ENCODE data around the gene EXOC8. TPM values are rescaled to one million over a fixed set of nuclear protein-coding genes. Genes with fewer than 3 reads are reported as not detected.

EXOC8 gene
- total and polyA plus RNA-seq, 9 of the 15 experiments (the other 6 are each of a cell fraction or from before 2014, with no cell fraction given) = 2.1 to 13.6 (median 7.2) TPM

- no peaks in the 10 kb centered on the region; a peak in 1 of 5 replicates for H3K4me1 ChIP-seq (replicated peaks in 1 of 2; ENCODE audit: control insufficient read depth in 2 of 2, insufficient read depth in 2 of 2, low read length in 2 of 2)
- CTCF ChIA-PET (ENCODE audit: low intra/inter-chr PET ratio) = no interaction called here
- no peaks in the 10 kb centered on the region for H4K20me1 ChIP-seq (replicated peaks; ENCODE audit: control insufficient read depth, insufficient read depth, low read length)
- no peaks in the 10 kb centered on the region for H3K36me3 ChIP-seq (ENCODE audit: control insufficient read depth, insufficient read depth, low read length)
- 36% methylated on average over 9 of the region's 9 CpGs for WGBS (ENCODE audit: insufficient coverage, low coverage, missing lambda C conversion rate)
- no peak for FAIRE-seq
- no peak overlapping the region for H3K4me3 ChIP-seq
- no peak overlapping the region for H3K4me2 ChIP-seq (ENCODE audit: insufficient read depth, low read length)
- no TSS peak for BruUV-seq (replicated peaks)
- no peak overlapping the region for H3K27ac ChIP-seq (ENCODE audit: extremely low read depth, low read depth, low read length)
- H3K79me2 ChIP-seq (ENCODE audit: control insufficient read depth, insufficient read depth, low read length) = no peaks in the 10 kb centered on the region
- H3K9me1 ChIP-seq (ENCODE audit: control insufficient read depth, insufficient read depth, low read length) = no peaks in the 10 kb centered on the region
- in situ Hi-C loops (cut with MboI) (no loop called here), intact Hi-C loops (cut with micrococcal nuclease) (no loop called here)
- POLR2A ChIA-PET = interaction anchor here (0.6 to 0.7 kb wide), 2 partner anchors 99 to 307 kb away, joined by 3 read pairs; partner anchors contain the start of gene DISC1
- H3K27me3 ChIP-seq (ENCODE audit: control insufficient read depth in 2 of 2, insufficient read depth in 2 of 2, low read length in 2 of 2) = peaks cover 0 to 5% of the 10 kb centered on the region in 2 experiments; a peak in 2 of 5 replicates
- ATAC-seq = peak; percentile 36; the same call in 2 of the 3 replicates
- H3K9me3 ChIP-seq (replicated peaks; ENCODE audit: control insufficient read depth, insufficient read depth, low read depth, low read length) = no peaks in the 10 kb centered on the region
- peak overlapping the region; percentile 44 for H2AFZ ChIP-seq (ENCODE audit: low read depth, low read length)
- DNase-seq (ENCODE audit: extremely low read depth in 1 of 4, low spot score in 3 of 4) = no peak
- no peak overlapping the region for H3K9ac ChIP-seq (ENCODE audit: insufficient read depth in 1 of 2, low read depth in 2 of 2, low read length in 2 of 2)
- TF ChIP-seq EP300 (IDR thresholded peaks at IDR 0.05; ENCODE audit: low read length) (no peak), HDAC3 (IDR thresholded peaks at IDR 0.05; ENCODE audit: borderline replicate concordance, partially characterized antibody) (no peak), HDAC8 (tag; IDR thresholded peaks at IDR 0.05) (no peak), ZNF24 (IDR thresholded peaks at IDR 0.05) (no peak), TCFL5 (CRISPR knock-in tag; conservative IDR thresholded peaks at IDR 0.05) (no peak), AFF1 (IDR thresholded peaks at IDR 0.05; ENCODE audit: low read depth in 1 of 2, partially characterized antibody in 2 of 2) (no peak), SAFB2 (IDR thresholded peaks at IDR 0.05; ENCODE audit: borderline replicate concordance, low read depth, low read length, severe bottlenecking) (no peak), SUPT5H (IDR thresholded peaks at IDR 0.05) (no peak)
- TF ChIP-seq, protein P1, sequence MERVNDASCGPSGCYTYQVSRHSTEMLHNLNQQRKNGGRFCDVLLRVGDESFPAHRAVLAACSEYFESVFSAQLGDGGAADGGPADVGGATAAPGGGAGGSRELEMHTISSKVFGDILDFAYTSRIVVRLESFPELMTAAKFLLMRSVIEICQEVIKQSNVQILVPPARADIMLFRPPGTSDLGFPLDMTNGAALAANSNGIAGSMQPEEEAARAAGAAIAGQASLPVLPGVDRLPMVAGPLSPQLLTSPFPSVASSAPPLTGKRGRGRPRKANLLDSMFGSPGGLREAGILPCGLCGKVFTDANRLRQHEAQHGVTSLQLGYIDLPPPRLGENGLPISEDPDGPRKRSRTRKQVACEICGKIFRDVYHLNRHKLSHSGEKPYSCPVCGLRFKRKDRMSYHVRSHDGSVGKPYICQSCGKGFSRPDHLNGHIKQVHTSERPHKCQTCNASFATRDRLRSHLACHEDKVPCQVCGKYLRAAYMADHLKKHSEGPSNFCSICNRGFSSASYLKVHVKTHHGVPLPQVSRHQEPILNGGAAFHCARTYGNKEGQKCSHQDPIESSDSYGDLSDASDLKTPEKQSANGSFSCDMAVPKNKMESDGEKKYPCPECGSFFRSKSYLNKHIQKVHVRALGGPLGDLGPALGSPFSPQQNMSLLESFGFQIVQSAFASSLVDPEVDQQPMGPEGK (CRISPR knock-in tag; IDR thresholded peaks at IDR 0.05; ENCODE audit: borderline replicate concordance) = no peak
- TF ChIP-seq, protein P2, sequence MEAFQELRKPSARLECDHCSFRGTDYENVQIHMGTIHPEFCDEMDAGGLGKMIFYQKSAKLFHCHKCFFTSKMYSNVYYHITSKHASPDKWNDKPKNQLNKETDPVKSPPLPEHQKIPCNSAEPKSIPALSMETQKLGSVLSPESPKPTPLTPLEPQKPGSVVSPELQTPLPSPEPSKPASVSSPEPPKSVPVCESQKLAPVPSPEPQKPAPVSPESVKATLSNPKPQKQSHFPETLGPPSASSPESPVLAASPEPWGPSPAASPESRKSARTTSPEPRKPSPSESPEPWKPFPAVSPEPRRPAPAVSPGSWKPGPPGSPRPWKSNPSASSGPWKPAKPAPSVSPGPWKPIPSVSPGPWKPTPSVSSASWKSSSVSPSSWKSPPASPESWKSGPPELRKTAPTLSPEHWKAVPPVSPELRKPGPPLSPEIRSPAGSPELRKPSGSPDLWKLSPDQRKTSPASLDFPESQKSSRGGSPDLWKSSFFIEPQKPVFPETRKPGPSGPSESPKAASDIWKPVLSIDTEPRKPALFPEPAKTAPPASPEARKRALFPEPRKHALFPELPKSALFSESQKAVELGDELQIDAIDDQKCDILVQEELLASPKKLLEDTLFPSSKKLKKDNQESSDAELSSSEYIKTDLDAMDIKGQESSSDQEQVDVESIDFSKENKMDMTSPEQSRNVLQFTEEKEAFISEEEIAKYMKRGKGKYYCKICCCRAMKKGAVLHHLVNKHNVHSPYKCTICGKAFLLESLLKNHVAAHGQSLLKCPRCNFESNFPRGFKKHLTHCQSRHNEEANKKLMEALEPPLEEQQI (IDR thresholded peaks at IDR 0.05) = no peak
Observed at GRCh38 chr1:231319080-231319479, 18.6 kb downstream of the EXOC8 start.
